ENCODE measurements around the gene CCT6A.

GRCh38 chr7:56062382-56062781 is 10.8 kb downstream of the CCT6A start:
- no peak for TF ChIP-seq CTCF (IDR thresholded peaks at IDR 0.05)
- no peak for TF ChIP-seq EZH2 (IDR thresholded peaks at IDR 0.05; ENCODE audit: borderline replicate concordance, insufficient read depth, low read depth, low read length, poor library complexity, severe bottlenecking)

Measured in B cell (primary cell).